Measurements from ENCODE around the gene METTL27. TPM values are rescaled to one million over a fixed set of nuclear protein-coding genes. Genes with fewer than 3 reads are reported as not detected.
"Not testable (repeated sequence)": the region's sequence is repeated elsewhere in the genome, so short reads cannot be mapped to it uniquely, and the experiment has no call there.

METTL27 gene
- total RNA-seq, 4 donors from 2014 or later = 3.8 to 16.3 (median 9.6) TPM

GRCh38 chr7:73841689-73842066, 638 bp downstream of the METTL27 start:
- DNase-seq = no peak
- intact Hi-C loops (cut with DNase I) = no loop called here
- no peak for TF ChIP-seq CTCF (IDR thresholded peaks at IDR 0.05)
- no peak for TF ChIP-seq POLR2A (IDR thresholded peaks at IDR 0.05)
- no peaks in the 10 kb centered on the region for H3K36me3 ChIP-seq
- peaks cover 9 to 31% of the 10 kb centered on the region in 2 donors for H3K4me1 ChIP-seq
- 47 to 50% methylated on average over 12 to 15 of the region's 15 CpGs for WGBS, 2 donors
- H3K9me3 ChIP-seq = no peaks in the 10 kb centered on the region
- H3K27ac ChIP-seq = peak overlapping the region in 2 of 3 donors; percentile 75 to 77
- H3K27me3 ChIP-seq = no peaks in the 10 kb centered on the region
- H3K4me3 ChIP-seq (replicated peaks in 1 of 3) = peak overlapping the region in 1 of 3 donors; percentile 49

GRCh38 chr7:73840715-73841379, 1.5 kb downstream of the METTL27 start:
- Histone ChIP-seq H3K36me3 (no peaks in the 10 kb centered on the region), H3K4me1 (peaks cover 9 to 29% of the 10 kb centered on the region in 2 donors), H3K27ac (no peak overlapping the region), H3K4me3 (replicated peaks in 1 of 3) (no peak overlapping the region), H3K27me3 (no peaks in the 10 kb centered on the region), H3K9me3 (no peaks in the 10 kb centered on the region)
- no peak for DNase-seq
- intact Hi-C loops (cut with DNase I) = no loop called here
- 98 to 99% methylated on average over 12 to 16 of the region's 16 CpGs for WGBS, 2 donors
- TF ChIP-seq CTCF (IDR thresholded peaks at IDR 0.05) (no peak), POLR2A (IDR thresholded peaks at IDR 0.05) (no peak)

DNA sequence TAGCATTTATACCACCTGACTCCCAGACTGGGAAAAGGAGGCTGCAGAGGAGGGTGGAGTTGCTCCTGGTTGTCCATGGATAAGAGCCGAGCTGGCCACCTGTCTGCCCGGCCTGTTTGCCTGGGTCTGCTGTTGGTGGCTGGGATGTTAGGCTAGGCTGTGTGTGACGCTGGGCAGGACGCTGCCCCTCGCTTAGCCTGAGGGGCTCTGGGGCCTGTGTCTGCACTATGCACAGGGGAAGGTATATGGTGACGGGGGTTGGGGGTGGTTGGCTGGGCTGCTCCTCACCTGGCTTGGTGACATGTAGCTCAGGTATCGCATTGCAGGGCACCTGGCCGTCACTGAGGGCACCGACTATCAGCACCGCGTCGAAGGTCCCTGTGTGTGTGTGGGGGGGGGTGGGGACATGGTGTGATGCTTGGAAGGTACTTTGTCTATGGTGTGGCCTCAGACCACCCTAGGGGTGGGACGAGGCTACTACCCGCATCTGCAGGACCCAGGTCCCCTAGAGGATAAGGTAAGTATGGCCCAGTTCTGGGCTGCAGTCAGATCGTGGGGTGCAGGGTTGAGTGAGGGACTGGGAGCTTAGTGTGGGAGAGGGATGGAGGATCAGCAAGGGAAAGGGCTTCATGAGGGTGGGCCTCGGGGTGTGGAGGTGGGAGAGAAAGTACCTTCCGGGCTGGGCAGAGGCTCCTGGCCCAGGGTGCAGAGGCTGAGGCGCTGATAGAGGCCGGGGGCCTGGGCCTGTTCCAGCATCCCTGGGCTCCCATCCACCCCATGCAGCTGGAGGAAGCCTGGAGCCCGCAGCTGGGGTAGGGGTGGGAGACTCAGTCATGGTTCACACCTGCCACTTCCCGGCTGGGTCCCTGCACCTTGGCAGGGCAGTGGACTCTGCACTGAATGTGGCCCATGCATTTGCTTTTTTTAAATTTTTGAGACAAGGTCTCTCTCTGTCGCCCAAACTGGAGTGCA, 2.3 kb downstream of the METTL27 start:
- intact Hi-C loops (cut with DNase I) = no loop called here
- WGBS, 2 donors = 91 to 92% methylated on average over 17 to 19 of the region's 22 CpGs
- no peak overlapping the region for H3K27ac ChIP-seq
- no peaks in the 10 kb centered on the region for H3K36me3 ChIP-seq
- H3K9me3 ChIP-seq = no peaks in the 10 kb centered on the region
- DNase-seq = no peak
- no peaks in the 10 kb centered on the region for H3K27me3 ChIP-seq
- TF ChIP-seq CTCF (IDR thresholded peaks at IDR 0.05) (no peak), POLR2A (IDR thresholded peaks at IDR 0.05) (no peak)
- H3K4me1 ChIP-seq = peaks cover 9 to 23% of the 10 kb centered on the region in 2 donors
- H3K4me3 ChIP-seq (replicated peaks in 1 of 3) = no peak overlapping the region

DNA sequence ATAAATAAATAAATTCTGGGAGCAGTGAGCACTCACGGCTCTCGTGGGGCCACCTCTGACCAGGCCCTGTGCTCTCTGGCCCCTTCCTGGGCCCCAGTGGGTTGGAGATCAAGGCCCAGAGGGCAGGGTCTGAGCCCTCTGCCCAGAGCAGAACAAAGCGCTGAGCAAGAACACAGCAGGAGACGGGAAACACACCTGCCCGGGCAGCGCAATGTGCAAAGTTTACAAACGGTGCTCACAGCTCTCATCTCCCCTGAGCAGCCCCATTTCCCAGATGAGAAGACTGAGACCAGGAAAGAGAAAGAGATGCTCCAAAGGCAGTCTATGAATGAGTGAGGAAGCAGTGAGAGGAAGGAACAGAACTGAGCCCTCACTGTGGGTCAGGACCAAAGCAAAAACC, 3.0 kb downstream of the METTL27 start:
- no peak for TF ChIP-seq CTCF (IDR thresholded peaks at IDR 0.05)
- TF ChIP-seq POLR2A (IDR thresholded peaks at IDR 0.05) = no peak
- DNase-seq = no peak
- WGBS, 2 donors = 94 to 97% methylated on average over 7 of the region's 7 CpGs
- H3K4me1 ChIP-seq = peaks cover 9 to 20% of the 10 kb centered on the region in 2 donors
- intact Hi-C loops (cut with DNase I) = no loop called here
- no peak overlapping the region for H3K4me3 ChIP-seq (replicated peaks in 1 of 3)
- no peaks in the 10 kb centered on the region for H3K27me3 ChIP-seq
- no peak overlapping the region for H3K27ac ChIP-seq
- no peaks in the 10 kb centered on the region for H3K9me3 ChIP-seq
- H3K36me3 ChIP-seq = no peaks in the 10 kb centered on the region

GRCh38 chr7:73838642-73839041, 3.7 kb downstream of the METTL27 start:
- Histone ChIP-seq H3K9me3 (no peaks in the 10 kb centered on the region), H3K27ac (no peak overlapping the region), H3K36me3 (no peaks in the 10 kb centered on the region), H3K27me3 (no peaks in the 10 kb centered on the region), H3K4me1 (peaks cover 10 to 20% of the 10 kb centered on the region in 2 donors), H3K4me3 (replicated peaks in 1 of 3) (no peak overlapping the region)
- DNase-seq = no peak
- WGBS, 2 donors = 74 to 83% methylated on average over 6 of the region's 6 CpGs
- intact Hi-C loops (cut with DNase I) = no loop called here
- TF ChIP-seq CTCF (IDR thresholded peaks at IDR 0.05) (no peak), POLR2A (IDR thresholded peaks at IDR 0.05) (no peak)

DNA sequence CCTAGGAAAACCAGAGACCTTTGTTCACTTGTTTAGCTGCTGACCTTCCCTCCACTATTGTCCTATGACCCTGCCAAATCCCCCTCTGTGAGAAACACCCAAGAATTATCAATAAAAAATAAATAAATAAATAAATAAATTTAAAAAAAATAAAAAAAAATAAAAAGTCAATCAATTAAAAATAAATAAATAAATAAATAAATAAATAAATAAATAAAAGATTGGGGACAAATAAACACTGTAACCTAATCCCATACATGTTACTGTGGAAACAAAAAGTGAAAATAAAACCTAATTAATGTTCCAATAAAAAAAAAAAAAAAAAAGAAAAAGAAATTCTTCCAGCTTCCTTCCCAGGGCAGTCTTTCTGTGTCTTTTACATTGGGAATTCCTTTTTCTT, 5.1 kb downstream of the METTL27 start:
- H3K36me3 ChIP-seq; H3K9me3 ChIP-seq; DNase-seq; H3K27me3 ChIP-seq; H3K27ac ChIP-seq; H3K4me3 ChIP-seq (replicated peaks in 1 of 3); intact Hi-C loops (cut with DNase I): not testable (repeated sequence)
- peaks cover 16 to 19% of the 10 kb centered on the region in 2 donors for H3K4me1 ChIP-seq

Measured in thyroid gland (tissue), 4 donors.